Activated CD4-positive, alpha-beta T cell treated with anti-CD3 and anti-CD28 coated beads for 1 hour (primary cell): Measurements from ENCODE around the gene NUDT19.
"Not testable (repeated sequence)": the region's sequence is repeated elsewhere in the genome, so short reads cannot be mapped to it uniquely, and the experiment has no call there.

Experiments
- DNase-seq: peaks from one replicate; pipeline ENCODE4 v3.0.0-alpha.2; 2020

The NUDT19 gene

DNA sequence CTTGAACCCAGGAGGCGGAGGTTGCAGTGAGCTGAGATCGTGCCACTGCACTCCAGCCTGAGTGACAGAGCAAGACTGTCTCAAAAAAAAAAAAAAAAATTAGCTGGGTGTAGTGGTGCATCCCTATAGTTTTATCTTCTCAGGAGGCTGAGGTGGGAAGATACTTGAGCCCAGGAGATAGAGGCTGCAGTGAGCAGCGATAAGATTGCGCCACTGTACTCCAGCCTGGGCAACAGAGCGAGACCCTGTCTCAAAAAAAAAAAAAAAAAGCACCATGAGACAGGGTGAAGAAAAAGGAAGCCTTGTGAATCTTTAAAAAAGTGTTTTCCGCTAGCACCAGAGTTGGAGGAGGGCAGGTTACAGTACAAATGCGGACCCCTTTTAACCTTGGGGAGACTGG is 24.6 kb downstream of the NUDT19 start:
- not testable (repeated sequence) for DNase-seq

DNA sequence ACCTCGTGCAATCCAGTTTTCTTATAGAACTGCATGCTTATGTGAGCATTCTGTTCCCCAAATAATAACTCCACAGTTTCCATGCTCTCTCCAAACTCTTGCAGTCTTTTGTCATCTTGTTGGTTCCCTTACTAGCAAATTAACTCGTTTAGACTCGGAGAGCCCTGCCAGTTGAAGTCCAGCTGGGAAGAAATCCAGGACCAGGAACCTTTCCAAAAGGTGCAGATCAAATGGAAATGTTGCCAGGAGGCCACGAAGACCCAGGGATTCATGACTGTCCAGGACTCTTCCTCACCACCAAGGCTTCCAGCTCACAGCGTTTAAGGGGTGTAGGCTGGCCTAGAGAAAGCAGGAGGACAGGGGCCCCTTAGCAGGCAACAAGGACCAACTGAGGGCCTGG is 25.9 kb downstream of the NUDT19 start:
- no peak for DNase-seq

DNA sequence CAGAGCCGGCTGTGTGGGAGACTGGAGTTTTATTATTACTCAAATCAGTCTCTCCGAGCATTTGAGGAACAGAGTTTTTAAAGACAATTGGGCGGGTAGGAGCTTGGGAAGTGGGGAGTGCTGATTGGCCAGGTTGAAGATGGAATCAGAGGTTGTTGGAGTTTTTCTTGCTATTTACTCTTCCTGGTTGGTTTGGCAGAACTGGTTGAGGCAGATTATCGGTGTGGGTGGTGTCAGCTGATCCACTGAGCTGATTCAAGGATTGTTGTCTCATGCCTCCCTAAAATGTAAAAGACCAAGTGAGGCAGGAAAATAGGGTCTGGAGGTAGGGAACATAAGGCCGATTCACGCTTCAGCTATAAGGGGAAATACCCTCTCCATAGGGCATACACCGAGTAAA is 26.7 kb downstream of the NUDT19 start:
- no peak for DNase-seq

DNA sequence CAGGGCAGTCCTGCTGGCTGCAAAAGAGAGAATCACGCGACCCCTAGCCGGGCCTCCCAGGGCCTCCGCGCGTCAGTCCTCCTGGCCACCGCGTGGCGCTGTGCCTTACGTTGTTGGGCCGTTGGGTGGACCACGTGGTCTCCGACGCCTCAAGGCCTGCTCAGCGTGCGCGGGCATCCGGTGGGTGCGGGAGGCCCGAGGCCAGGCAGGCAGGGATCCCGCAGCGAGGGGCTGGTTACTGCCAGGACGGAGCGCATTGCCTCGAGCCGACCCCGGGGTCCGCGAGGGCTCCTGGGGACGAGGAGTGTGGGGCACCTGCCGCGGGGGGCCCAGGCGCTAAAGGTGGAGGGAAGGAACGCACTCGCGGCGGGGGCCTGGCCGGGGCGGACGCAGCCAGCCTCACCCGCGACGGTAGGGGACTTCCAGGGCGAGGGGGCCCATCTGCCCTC is 28.0 kb downstream of the NUDT19 start, which contains the start of gene TDRD12:
TSS of gene TDRD12 (plus strand) at position 157 of the 449 bp plus-strand sequence. CDS start 306 bp downstream, outside the sequence.
- no peak for DNase-seq

DNA sequence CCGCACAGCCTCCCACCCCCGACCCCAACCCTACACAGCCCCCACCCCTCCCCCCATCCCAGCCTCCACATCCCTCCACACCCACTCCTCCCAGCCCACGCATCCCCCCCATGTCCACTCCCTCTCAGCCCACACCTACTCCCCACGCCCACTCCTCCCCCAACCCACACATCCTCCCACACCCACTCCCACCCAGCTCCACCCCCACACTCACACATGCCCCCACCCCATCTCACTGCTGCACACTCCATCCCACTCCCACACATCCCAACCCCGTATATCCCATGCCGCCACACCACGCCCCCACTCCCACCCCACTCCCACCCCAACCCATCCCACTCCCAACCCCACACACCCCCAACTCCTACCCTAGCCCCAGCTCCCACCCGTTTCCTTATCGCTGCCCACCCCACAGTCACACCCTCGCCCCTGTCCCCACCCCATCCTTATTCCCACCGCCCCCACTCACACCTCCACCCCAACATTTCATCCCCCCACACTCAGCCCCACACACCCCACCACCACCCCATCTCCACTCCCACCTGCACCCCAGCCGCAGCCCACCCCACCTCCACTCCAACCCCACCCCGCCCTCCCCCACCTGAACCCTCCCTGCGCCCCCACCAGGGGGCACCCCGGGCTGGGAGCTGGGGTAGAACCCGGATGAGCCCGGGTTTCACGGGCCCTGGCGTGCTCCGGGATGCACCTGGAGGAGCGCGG is 28.8 kb downstream of the NUDT19 start:
- DNase-seq: no peak

DNA sequence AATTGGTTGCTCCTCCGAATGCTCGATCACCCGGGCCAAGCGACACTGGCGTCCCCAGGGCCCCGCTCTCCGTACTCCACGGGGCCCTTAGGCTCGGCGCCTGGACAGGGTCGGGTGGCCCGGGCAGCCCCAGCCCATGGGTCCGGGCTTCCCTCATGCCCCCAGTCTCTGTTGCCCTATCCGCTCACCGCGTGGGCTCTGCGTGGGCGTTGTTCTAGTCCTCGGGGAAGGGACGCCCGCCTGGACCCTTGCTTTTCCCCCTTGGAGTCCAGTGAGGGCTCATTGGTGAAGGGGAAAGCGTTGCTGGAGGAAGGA is 29.3 kb downstream of the NUDT19 start:
- DNase-seq: no peak

DNA sequence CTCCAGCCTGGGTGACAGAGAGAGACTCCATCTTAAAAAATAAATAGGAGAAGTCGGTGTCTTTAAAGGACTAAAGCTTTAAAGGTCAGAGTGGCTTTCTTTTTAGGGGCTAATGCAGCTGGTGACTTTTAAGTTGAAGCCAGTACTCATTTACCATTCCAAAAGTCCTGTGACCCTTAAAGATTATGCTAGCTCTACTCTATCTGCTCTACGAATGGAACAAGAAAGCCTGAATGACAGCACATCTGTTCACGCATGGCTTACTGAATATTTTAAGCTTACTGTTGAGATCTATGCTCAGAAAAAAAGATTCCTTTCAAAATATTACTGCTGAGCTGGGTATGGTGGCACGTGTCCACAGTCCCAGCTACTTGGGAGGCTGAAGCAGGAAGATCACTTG is 44.3 kb downstream of the NUDT19 start:
- DNase-seq: no peak

DNA sequence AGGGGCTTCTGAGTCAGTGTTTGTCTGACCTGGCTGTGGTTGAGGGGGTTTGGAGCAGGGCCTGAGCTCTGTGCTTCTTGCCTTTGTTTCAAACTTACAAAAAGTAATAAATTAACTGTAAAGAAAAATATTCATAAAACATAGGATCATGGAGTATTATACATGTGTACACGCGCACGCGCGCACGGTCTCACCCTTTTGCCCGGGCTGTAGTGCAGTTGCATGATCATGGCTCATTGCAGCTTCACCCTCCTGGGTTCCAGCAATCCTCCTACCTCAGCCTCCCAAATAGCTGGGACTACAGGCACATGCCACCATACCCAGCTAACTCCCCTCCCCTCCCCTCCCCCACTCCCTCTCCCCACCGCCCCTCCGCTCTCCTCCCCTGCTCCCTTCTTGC is 51.4 kb downstream of the NUDT19 start:
- no peak for DNase-seq

DNA sequence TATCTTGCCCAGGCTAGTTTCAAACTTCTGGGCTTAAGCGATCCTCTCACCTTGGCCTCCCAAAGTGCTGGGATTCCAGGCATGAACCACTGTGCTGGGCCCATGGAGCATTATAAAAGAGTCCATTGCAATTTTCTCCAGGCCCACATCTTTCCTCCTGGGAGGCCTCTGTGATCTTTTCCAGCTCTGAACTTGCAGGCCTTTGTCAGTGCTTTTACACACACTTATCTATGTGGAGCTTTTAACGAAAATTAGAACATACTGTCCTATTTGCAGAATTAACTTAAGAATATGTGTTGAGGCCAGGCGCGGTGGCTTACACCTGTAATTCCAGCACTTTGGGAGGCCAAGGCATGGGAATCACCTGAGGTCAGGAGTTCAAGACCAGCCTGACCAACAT is 51.8 kb downstream of the NUDT19 start:
- no peak for DNase-seq

DNA sequence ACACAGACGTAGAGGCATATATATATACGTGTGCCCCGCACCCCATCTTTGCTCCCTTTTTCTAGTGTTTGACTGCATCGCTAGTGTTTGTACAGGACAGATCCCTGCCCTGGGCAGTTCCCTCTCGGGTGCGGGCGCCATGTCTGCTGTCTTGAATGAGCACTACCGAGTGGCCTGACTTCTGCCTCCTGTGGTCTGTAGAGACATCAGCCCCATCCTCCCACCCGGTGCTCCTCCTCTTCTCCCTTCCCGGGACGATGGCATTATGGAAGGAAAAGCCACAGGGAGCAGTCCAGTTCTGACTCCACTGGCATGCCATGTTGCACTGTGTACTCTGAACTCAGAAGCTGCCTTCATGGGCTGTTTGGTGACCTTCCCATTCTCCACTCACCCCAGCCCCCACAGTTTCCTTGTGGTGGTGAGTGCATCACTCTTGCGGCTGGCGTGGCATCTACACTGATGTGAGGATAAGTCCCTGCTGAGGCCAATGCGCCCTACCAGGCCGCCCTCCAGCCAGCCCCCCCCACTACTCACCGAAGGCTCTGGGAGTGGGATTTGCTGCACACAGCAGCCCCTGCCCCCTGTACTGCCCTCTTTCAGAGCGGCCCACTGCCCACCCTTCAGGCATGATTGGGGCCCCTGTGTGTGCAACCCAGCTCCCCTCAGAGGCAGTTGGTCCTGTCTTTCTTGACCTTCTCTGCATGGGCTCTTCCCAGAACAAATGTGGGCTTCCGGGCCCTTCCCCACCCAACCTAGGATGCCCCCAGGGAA is 53.1 kb downstream of the NUDT19 start:
- no peak for DNase-seq

DNA sequence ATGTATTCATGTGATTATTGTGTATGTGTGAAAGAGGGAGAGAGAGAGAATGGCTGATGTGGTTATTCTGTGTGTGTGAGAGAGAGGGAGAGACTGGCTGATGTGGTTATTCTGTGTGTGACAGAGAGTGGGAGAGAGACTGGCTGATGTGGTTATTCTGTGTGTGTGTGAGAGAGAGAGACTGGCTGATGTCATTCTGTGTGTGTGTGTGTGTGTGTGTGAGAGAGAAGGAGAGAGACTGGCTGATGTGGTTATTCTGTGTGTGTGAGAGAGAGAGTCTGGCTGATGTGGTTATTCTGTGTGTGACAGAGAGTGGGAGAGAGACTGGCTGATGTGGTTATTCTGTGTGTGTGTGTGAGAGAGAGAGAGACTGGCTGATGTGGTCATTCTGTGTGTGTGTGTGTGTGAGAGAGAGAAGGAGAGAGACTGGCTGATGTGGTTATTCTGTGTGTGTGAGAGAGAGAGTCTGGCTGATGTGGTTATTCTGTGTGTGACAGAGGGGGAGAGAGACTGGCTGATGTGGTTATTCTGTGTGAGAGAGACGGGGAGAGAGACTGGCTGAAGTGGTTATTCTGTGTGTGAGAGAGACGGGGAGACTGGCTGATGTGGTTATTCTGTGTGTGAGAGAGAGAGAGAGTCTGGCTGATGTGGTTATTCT is 54.1 kb downstream of the NUDT19 start:
- DNase-seq: not testable (repeated sequence)

DNA sequence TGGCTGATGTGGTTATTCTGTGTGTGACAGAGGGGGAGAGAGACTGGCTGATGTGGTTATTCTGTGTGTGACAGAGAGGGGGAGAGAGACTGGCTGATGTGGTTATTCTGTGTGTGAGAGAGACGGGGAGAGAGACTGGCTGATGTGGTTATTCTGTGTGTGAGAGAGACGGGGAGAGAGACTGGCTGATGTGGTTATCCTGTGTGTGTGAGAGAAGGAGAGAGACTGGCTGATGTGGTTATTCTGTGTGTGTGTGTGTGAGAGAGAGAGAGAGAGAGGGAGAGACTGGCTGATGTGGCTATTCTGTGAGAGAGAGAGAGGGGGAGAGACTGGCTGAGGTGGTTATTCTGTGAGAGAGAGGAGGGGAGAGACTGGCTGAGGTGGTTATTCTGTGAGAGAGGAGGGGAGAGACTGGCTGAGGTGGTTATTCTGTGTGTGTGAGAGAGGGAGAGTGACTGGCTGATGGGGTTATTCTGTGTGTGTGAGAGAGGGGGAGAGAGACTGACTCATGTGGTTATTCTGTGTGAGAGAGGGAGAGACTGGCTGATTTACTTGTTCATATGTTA is 55.1 kb downstream of the NUDT19 start:
- DNase-seq: peak; percentile 7

DNA sequence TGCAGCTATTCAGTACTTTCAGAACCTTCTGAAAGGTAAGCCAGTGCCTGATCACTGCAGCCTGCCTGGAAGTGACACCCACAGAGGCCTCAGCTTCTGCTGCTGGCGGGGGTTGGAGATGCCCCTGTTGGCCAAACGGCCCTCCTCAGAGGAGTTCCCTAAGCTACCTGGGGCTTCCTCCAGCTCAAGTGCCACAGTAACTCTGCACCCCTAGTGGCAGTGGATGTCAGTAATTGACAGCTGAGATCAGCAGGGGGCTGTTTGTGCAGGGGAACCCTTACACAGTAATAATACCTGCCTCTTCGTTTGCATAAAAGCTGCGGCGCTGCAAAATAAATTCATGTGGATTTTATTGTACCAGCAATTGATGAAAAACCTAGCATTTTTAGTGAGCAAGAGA is 56.9 kb downstream of the NUDT19 start:
- DNase-seq: no peak

DNA sequence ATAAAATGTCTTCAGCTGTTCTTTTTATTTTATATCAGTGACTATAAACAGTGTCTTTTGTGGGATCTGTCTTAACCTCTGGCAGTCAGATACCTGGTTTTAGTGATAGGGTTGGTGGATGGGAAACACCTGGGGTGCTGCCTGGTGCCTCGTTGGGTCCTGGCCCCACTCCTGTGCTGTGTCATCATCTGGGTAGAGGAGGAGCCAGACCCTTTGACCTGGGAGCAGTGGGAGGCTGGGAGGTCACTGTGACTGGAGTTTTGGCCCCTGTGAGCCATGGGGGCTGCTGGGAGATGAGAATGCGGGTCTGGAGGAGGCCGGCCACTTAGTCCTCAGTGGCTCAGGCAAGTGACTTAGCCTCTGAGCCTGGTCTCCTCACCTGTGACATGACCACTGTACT is 57.3 kb downstream of the NUDT19 start:
- DNase-seq: no peak

DNA sequence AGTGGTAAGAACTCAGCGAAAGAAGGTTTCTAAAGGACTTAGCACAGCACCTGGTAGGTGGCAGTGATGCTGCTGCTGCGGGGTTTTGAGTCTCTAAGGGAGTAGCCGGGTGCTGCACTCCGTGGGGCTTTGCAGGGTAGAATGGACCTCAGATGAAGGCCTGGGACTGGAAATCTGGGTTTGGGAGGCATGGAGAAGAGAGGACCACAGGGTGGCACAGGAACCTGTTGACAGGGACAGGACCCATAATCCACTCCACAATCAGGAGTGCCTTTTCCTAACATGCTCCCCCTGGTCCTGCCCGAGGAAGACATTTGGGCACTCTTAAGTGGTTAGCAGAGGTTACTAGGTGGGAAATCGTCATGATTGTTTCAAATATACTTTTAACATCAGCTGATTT is 57.7 kb downstream of the NUDT19 start:
- no peak for DNase-seq

DNA sequence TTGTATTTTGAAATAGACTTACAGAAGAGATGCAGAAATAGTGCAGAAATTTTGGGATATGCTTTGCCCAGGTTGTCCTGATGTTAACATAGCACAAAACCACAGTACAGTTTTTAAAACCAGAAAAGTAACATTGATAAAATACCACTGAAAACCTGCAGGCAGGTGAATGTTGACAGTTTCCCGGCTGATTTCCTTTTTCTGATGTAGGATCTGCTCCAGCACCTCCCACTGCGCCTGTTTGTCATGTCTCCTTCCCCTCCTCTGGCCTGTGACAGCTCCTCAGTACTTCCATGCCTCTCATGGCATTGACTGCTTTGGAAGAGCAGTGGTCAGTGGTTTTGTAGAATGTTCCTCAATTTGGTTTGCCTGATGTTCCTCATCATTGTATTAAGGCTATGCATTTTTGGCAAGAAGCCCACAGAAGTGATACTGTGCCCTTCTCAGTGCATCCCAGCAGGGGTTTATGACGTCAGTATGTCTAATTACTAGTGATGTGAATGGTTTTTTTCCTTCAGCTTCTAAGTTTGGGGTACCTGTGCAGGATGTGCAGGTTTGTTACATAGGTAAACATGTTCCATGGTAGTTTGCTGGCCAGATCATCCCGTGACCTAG is 58.9 kb downstream of the NUDT19 start:
- DNase-seq: no peak

DNA sequence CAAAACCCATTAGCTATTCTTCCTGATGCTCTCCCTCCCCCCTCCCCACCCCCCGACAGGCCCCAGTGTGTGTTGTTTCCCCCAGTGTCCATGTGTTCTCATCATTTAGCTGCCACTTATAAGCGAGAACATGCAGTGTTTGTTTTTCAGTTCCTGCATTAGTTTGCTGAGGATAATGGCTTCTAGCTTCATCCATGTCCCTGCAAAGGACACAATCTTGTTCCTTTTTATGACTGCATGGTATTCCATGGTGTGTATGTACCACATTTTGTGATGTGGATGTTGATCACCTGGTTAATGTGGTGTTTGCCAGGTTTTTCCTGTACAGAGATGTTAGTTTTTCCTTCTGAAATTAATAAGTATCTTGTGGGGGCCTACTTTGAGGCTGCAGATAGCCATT is 59.4 kb downstream of the NUDT19 start:
- no peak for DNase-seq

DNA sequence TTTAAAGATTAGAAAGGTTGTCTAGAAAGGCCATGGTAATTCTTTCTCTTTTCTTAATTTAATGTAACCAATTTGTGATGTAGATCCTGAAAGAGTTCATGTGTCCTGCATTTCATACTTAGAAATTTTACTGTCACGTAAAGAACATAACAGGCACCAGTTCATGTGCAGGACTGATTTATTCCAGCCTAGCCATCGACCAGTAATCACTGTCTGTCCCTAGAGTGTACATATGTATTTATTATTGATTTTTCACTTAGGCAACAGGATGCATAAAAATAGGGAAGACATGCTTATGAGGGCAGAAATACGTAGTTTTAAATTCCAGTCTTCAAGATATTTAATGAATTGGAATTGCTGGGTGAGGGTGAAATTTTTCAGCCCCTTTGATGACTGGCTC is 65.6 kb downstream of the NUDT19 start:
- no peak for DNase-seq
